Activated T-cell treated with anti-CD3 and anti-CD28 coated beads for 1 hour (primary cell): Measurements from ENCODE around the gene GRID1.
"Not testable (repeated sequence)": the region's sequence is repeated elsewhere in the genome, so short reads cannot be mapped to it uniquely, and the experiment has no call there.

ENCODE experiments used
- DNase-seq: peaks from one replicate; pipeline ENCODE4 v3.0.0-alpha.2; 2020; ENCODE audit warnings: low read depth

Gene GRID1

DNA sequence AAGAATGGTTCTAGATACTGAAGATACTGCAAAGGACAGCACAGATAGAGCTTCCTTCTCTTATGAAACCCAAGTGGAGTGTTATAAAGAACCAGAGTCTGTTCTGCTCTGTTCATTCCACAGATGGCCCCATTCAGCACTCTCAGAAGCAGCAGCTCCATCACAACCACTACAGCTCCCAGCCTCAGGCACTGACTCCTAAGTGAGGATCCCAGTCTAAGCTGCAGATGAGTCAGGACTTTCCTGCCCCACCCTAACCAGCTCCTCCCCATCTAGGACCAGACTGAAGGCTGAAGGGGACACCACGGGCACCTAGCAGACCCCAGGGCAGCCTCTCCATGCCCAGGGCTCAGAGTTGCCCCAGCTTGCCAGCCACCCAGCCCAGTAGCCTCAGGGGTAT is 379.8 kb downstream of the GRID1 start:
- no peak for DNase-seq

DNA sequence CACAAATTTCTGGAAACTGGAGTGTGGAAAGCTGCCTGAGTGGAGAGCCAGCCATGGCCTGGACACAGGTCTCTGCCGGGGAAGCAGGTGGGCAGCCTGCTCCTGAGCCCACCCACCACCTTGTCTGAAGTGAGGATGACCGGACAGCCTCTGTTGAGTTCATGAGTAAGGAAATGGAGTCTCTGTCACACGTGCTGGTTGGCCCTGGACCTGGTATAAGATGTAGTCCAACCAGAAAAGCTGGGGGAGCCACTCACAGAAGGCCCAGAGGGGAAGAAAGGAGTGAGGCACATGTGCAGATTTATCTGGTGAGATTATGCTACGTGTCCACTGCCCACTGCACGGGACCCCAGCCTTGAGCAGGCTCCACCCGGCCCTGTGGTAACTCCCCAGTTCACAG is 383.5 kb downstream of the GRID1 start:
- no peak for DNase-seq

DNA sequence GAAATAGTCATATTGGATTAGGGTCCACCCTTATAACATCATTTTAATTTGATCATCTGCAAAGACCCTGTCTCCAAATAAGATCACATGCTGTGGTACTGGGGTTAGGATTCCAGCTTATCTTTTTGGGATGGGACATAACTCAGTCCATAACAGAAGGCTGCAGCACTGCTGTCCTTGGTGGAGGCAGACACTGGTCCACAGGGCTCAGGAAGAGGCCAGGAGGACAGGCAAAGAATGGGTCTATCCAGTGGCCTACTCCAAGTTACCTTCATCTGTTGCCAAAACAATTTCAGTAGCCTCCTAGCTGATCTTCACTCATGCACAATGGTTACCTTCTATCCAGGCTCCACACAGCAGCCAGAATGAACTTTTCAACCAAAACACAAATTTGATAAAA is 387.0 kb downstream of the GRID1 start:
- DNase-seq, result no peak

DNA sequence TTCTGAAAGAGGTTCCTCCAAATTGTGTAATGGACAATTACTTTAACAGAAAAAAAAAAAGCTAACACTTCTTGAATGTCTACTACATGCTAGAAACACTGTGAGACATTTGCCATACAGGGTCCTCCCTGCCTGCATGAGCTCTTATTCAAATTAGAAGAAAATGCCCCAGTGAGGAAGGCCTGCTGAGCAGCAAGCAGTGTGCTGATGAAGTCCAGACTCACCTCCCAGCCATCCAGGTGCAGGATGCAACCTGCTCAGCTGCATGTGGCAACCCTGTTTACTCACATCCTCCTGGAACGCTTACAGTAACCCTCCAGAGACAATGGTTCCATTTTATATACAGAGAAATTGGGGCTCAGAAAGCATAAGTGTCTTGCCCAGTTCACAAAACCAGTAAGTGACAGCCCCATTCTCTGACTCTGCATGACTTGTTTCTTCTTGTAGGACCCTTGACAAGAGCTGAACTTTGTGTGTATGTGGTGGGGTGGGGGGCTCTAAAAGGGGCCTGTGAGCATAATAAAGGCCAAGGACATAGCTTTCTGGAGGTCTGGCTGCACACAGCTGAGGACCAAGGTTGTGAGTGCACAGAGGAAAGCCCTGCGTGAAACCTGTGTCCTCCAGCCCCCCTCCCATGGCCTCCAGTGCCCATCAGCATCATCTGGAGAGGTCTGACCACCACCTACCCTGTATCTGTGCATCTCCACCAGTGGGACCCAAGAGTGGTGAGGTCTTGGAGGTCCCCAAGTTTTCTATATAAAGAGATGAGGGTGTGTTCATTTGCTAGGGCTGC is 387.8 kb downstream of the GRID1 start:
- DNase-seq, result no peak

DNA sequence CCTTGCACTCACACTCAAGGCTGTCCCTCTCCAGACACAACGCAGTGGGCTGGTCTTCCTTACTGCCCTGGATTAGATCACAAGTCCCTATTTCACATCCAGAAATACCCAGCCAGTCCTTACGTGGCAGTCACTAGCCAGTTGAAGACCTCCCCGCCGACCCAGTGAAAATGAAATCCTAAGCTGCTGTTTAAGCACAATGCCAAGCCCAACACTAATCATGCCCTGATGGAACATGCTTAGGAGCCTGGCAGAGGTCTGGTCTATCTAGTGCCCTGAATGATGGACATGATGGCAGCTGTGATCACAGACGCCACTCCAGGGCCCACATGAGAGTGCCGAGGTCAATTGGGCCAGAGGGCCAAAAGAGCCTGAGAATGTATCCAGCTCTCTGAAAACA is 389.0 kb downstream of the GRID1 start:
- DNase-seq, result no peak

DNA sequence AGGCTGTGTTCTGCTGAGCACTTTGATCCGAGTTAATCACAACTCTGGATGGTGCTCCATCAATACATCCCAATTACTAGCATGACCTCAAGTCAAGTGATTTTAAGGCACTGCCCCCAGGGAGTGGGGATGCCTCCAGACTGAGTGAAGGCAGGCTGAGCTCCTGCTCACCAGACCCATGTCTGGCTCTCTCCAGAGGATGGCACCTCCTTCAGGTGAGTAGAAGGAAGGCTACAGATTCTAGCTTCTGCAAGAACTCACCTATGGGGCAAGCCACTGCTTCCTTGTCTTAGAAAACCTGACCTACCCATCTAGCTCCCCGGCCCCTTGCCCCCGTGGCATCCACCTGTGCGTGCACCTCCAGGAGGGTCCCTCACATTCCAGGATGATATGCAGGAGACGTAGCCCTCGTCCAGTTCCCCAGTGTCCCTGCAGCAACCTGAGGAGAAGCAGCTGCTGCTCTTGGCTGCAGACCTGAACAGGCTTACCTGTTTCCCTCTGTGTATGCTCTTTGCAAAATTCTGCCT is 390.3 kb downstream of the GRID1 start:
- no peak for DNase-seq

DNA sequence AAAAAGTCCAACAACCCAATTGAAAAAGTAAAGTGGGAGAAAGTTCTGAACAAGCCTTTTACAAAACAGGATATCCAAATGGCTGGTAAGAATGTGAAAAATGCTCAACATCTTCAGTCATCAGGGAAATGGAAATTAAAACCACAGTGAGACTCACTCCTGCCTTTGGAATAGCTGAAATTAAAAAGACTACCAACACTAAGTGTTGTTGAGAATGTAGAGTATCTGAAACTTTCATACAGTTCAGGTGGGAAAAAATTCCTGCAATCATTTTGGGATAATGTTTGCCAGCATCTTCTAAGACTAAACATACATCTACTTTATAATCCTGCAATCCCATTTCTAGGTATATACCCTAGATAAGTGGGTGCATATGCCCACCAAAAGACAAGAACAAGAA is 395.1 kb downstream of the GRID1 start:
- DNase-seq, result no peak

DNA sequence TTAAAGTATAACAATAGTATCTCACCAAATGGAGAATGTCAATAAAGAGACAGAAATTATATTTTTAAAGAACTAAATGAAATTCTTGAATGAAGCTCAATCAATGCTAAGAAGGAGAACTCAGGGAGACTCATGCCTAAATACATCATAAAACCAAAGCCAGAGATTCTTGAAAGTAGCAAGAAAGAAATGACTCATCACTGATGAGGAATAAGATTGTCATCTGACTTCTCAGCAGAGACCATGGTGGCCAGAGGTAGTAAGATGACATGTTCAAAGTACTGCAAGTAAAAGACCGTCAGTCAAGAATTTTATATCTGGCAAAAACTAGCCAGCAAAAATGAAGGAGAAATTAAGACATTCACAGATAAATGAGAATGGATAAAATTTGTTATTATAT is 399.0 kb downstream of the GRID1 start:
- no peak for DNase-seq

DNA sequence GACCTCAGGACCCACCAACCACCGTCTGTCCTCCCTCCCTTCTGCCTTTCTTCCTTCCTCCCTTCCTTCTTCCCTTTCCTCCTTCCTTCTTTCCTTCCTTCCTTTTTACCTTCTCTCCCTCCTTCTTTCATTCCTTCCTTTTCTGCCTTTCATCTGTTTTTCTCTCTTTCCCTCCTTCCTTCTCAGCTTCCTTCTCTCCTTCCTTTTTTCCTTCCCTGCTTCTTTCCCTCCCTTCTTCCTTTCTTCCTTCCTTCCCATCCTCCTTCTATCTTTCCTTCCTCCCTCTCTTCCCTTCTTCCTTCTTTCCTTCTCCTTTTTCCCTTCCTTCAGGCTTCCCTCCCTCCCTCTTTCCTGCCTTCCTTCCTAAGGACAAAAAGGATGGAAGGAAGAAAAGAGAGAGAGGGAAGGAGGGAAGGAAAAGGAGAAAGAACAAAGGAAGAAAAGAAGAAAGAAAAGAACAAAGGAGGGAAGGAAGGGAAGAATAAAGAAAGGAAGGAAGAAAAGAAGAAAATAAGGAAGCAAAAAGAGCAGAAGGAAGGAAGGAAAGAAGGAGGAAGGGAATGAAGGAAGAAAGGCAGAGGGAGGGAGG is 405.0 kb downstream of the GRID1 start:
- no peak for DNase-seq

DNA sequence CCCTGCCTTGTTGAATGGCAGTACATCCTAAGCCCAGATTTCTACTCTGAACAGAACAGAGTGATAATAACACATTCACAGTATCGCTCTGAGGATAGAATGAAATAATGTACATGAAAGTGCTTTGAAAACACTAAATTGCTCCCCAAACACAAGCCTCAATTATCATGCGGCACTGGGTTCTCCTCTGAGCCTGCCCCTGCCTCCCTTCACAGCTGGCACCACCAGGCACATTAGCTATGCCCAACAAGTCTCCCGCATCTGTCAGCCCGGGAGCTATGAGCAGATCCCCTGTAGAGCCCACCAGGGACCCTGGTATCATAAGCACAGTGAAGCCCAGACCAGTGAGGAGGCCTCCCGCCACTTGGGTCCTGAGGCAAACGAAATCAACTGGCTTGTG is 405.5 kb downstream of the GRID1 start:
- DNase-seq, result no peak

DNA sequence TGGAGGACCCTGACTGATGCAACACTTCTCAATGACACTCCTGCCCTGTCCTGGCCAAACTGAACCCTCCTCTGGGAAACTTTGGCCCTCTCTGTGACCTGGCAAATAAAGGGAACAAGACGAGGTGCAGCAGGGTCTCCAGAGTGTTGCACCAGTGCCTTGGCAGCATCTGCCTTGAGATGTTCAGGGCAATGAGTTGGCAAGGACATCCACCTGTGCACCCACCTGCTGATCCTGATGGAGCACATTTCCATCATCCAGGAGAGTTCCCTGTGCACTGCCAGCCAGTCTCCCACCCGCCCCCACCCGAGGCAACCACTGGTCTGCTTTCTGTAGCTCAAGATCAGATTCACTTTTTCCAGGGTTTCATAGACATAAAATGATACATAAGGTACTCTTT is 407.4 kb downstream of the GRID1 start:
- DNase-seq, result no peak

DNA sequence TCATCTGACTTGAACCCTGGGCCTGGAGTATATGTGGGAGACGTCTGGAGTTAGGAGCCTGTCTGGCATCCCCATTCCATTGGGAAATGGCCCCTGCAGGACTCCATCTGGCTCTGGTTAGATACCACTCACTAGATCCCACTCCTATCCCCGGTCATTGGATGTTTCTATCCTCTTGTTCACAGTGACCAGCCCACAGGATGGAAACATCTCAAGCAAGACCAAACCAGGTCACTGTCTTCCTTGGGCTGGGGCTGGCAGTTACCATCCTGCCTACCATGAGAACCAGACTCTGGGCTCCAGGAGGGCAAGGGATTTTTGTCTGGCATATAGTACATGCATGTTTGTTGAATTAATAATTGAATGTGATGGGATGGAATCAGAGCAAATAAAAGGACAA is 415.7 kb downstream of the GRID1 start:
- no peak for DNase-seq

DNA sequence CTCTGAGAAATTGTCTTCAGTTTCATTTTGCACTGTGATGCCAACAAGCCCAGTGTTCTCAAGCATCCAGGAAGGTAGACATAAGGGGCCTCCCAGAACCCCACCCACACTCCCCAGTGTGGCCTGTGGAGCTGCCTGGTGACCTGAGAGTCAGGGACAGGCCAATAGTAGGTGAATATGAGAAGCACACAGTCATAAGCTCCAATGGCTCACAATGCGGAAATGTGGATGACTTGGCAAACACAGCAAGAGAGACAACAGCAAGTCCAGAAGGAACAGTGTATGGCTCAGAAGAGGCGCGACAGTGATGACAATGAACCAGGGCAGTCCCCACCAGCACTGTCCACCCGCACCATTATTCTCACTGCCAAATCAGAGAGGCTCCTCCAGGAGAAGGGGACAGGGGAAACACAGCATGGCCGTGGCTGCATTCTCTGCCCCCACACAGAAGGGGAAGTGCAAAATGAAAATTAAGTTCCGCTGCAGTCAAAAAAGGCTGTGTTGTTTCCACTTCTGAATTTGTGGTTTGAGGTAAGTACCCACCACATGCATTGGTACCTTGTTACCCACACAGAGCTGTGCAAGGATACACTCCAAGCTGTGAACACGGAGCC is 419.8 kb downstream of the GRID1 start:
- no peak for DNase-seq

DNA sequence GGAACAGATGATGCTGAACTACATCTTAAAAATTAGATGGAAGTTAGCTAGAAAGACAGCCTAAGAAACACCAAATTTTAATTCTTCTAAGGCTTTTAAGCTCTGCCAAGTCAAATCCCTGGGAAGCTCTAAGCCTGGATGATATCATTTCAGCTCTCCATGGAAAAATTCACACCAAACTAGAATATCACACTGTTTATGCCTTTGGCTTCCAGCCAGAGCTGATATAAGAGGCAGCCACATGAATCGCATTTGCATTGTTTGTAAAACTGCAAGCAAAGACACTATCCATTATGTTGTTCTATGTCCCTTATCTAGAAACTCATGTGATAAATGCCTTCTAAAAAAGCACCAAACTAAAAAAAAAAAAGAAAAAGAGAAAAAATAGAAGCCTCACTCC is 430.4 kb downstream of the GRID1 start:
- DNase-seq, result no peak

DNA sequence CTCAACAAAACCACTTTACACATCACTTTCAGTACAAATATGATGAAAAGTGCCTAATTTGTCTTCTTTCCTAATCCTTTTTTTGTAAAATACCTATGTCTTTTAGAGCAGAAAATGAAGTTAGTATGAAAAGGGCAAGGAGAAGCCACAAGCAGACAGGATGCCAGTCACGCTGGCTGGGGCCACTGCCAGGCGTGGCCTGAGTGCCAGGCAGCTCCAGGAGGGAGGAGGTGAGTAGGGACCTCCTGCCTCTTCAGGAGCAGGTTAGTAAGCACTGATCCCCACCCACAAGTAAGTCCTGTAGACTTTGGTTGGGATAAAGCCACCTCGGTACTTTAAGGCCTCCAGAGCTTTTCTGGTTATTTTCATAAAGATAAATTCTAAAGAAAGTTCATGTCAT is 432.0 kb downstream of the GRID1 start:
- DNase-seq, result no peak

DNA sequence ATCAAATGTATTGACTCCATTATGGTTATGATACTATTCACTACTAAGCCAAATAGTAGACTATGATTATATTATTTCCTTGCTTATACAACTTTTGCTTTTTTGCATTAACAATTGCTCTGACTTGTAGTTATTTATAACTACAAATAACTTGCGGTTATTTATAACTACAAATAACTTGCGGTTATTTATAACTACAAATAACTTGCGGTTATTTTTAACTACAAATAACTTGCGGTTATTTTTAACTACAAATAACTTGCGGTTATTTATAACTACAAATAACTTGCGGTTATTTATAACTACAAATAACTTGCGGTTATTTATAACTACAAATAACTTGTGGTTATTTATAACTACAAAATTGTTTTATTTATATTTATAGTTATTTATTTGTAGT is 436.6 kb downstream of the GRID1 start:
- not testable (repeated sequence) for DNase-seq

DNA sequence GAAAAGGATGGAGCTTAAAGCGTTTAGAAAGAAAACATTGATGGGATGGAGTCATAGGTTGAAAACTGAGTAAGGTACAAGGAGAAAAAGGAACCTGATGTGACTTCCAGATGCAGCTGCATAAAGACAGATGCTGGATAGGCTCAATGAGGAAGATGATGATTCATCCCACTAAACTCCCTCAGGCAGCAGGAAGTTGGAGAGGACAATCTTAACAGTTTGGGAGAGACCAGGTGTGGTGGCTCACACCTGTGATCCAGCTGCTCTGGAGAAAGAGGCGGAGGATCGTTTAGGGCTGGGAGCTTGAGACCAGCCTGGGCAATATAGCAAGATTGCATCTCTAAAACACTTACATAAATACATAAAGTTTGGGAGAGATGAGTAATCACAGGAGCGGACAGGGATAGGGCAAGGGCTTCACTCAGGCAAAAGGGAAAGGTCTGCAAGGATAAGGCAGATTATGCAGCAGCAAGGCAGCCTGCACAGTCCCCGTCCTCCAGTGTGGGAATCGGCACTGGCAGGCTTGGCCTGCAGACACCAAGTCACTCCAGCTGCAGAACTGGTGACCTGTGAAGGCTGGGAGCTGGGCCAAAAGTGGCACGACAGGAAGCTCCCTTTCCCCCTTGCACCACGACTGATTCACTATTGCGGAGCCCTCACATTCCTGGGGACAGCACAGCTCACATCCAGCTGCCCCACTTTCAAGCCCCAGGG is 438.5 kb downstream of the GRID1 start:
- DNase-seq, result no peak

DNA sequence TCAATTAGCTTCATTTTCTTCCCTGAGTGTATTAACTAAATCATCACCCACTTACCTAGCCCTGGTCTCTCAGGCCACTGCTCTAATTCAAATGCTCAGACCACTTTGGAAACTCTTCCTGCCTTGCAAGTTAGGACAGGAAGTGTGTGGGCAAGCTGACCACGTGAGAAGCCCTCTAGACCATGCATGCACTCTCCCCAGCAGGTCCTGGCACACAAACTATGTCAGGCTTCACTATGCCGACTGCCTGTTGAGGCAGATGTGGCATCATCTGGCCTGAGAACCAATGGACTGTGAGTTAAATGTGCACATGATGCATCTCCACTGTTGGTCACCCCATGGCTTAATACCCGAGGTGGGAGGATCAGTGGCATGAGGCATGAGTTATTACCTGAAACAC is 439.6 kb downstream of the GRID1 start:
- no peak for DNase-seq

DNA sequence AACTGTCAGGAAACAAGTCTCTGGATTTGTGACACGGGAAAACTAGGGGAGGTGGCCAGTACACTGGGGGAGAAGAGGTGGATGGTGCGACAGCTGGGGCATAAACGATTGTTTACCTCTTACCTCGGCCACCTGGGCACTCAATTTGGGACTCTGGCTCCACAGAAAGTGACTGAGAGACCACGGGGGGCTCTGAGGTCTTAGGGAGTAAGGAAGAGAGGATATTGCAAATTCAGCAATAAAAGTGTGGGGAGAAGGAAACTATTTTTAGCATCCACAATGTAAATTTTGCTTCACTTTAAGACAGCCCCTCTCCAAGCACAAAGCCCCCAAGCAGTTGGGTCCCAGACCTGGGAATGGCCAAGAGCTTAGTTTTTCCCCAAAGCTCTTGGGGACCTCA is 440.5 kb downstream of the GRID1 start:
- no peak for DNase-seq

DNA sequence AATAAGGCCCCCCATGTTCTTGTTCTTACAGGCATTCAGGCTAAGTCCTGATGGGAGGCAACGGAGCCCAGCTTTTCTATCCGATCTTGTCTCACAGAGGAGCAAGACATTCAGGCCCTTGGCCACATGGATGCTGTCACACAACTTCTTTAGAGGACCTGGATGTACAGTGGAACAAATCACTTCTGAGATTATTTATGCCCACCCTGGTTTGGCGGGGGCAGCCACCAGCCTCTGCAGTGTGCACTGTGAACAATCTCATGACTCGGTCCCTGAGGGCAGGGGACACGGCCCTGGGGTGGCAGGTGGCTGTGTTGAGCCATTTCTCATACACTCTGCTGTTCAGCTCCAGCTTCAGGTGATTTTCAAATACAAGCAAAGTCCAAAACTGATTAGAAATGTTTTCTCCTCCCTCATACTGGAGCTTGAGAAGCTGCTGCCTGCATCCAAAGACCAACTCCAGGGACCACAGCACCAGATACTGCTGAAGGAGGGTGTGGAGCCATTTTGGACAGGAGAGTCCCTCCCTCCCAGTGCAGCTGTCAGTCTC is 441.3 kb downstream of the GRID1 start:
- no peak for DNase-seq

DNA sequence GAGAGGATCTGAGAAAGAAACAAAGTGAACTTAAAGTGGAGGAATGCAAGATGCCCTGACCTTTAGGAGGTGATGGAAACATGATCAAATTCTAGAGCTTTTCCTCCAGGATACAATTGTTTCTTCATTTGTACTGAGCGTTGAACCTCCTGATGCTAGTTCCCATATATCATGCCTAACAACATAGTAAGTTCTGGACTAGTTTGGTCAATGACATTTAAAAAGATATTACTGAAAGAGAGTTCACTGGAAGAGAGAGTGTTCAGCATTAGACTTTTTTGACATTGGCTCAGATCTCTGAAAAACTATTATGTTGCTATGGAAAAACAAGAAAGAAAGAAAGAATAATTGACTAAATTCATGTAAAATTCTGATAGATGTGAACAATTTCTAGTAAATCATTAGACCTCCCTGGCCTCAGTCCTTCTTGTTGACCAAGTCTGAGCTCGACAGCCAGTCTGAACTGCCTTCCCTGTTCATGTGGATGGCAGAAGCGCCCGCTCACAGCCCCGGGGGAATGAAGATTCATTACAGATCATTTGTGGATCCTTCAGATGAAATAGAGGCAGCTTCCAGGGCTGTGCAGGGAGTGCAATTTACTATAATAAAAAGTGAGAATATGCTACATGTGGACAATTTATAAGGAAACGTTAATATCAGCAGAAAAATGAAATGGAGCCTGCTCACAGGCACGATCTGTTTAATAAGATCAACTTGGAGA is 442.1 kb downstream of the GRID1 start:
- DNase-seq, result no peak
